Heart left ventricle (tissue), 13 donors: ENCODE measurements around the gene ING1.

ENCODE experiments used
- CTCF ChIP-seq, 12 donors: fragments of 200-600 bp; sonication (generic) in 4 of 12; IDR thresholded peaks; one replicate each; pipeline versions ENCODE4 v1.5.0 to v1.8.0; 2018 to 2022; ENCODE audit warnings: antibody characterized with exemption in 12 of 12, mild to moderate bottlenecking in 5 of 12
- POLR2A ChIP-seq, 2 donors: fragments of 450-650 bp; IDR thresholded peaks; one replicate each; pipeline ENCODE4 v1.6.1; 2017; ENCODE audit warnings: antibody characterized with exemption in 2 of 2, mild to moderate bottlenecking in 2 of 2, moderate library complexity in 2 of 2
- donor health status: ischemic (EF 13 %, LVEDD 7.1; RV severe dilation, severe dysfunction).
- donor health status: DM: no; HTN: yes; CAD: no.
- donor health status: DM: no; HTN: no; CAD: no.
- donor health status: ischemic (EF 25% LVEDD 6.9; RV normal size, moderate dysfunction).
- donor health status: ischemic (EF 25% LVEDD 5.7; RV mildly dilated, moderate dysfunction).
- donor health status: ischemic (EF 35%, LVEDD 5.7; RV mildly dilated, moderate dysfunction).
- donor health status: nonischemic (EF 11% LVEDD 7.7; RV severe dilation, severe dysfunction).
- donor health status: DM: yes; HTN: yes; CAD: no.
- donor health status: PGD.
- donor health status: ischemic (EF 29% LVEDD 5.4; RV normal size, mild dysfunction).
- donor health status: nonischemic (EF 23%, LVEDD 6.1; RV moderate dilation, normal function).

- TF ChIP-seq CTCF (IDR thresholded peaks at IDR 0.05): no peak
- TF ChIP-seq POLR2A (IDR thresholded peaks at IDR 0.05): no peak
These were observed 10.1 kb downstream of the ING1 start for GRCh38 chr13:110723598-110723997.
